SU-DHL-6 (cell line): ENCODE measurements around the gene UBA6.

Source experiments
- CTCF ChIP-seq: fragments of 200-600 bp; sonication (generic); IDR thresholded peaks from one replicate; pipeline ENCODE4 v1.5.1; 2017; ENCODE audit warnings: antibody characterized with exemption, mild to moderate bottlenecking, low read length, moderate library complexity; ENCODE audit not compliant: insufficient read depth, poor library complexity, severe bottlenecking
- EZH2phosphoT487 ChIP-seq: fragments of 200-600 bp; sonication (generic), shearing (Covaris generic); conservative IDR thresholded peaks from 2 replicates; pipeline ENCODE4 v1.6.1; 2018; ENCODE audit warnings: mild to moderate bottlenecking, antibody characterized with exemption, low read length, moderate library complexity, mixed read lengths

DNA sequence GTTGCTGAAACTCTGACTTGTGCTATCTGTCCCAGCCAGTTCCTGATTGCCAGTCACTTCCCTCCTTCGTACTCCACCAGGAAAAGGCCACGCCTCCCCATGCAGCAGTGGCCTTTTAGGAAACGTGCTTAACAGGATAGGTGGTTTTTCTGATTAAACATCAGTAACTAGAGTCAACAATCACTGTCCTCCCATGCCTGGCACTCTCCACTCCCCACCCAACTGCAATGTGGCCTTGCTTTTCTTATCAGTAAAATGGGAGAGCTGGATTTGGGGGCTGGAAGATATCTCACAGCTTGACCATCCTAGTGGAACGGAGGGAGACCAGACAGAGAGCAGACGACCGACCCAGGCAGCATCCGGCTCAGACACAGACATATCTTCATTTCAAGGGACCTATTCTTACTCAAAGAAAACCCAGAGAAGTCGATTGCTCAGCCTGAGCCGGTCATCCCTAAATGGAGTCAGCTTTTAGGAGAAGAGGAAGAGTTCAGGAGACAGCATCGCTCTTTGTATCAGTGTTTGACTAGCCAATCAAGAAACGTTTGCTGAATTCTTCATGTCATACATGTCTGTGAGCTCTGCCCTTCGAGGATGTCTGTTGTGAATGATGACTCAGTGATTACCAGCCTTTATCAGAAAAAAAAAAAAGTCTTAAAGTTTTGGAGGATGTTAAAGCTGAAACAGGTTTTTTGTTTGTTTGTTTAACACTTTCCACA is 12.7 kb upstream of the UBA6 start:
- TF ChIP-seq CTCF (no peak), EZH2phosphoT487 (no peak)
